ENCODE measurements around the gene SPIN2B.

DNA sequence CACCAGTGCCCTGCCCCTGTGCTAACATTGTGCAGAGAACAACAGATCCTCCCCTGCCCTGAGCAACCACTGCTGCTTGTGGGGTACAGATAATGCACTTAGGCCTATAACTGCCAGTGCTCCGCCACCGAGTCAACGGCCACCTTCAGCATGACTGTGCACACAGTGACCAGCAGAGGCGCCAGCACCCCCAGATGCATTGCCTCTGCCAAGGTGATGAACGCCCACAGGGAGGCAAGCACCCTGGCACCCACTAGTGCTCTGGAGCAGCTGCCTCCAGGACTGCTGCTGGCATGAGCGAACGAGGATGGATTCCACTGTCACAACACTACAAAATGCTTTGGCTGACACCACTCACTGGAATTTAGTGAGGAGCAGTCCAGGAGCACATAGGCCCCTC, 38.2 kb downstream of the SPIN2B start:
- no peak for TF ChIP-seq GABPA (IDR thresholded peaks at IDR 0.05; ENCODE audit: low read depth)
- TF ChIP-seq RXRA (IDR thresholded peaks at IDR 0.05; ENCODE audit: borderline replicate concordance, low read depth): no peak
- TF ChIP-seq, protein P1, sequence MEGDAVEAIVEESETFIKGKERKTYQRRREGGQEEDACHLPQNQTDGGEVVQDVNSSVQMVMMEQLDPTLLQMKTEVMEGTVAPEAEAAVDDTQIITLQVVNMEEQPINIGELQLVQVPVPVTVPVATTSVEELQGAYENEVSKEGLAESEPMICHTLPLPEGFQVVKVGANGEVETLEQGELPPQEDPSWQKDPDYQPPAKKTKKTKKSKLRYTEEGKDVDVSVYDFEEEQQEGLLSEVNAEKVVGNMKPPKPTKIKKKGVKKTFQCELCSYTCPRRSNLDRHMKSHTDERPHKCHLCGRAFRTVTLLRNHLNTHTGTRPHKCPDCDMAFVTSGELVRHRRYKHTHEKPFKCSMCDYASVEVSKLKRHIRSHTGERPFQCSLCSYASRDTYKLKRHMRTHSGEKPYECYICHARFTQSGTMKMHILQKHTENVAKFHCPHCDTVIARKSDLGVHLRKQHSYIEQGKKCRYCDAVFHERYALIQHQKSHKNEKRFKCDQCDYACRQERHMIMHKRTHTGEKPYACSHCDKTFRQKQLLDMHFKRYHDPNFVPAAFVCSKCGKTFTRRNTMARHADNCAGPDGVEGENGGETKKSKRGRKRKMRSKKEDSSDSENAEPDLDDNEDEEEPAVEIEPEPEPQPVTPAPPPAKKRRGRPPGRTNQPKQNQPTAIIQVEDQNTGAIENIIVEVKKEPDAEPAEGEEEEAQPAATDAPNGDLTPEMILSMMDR (IDR thresholded peaks at IDR 0.05): peak; percentile 26
- TF ChIP-seq RFX5 (IDR thresholded peaks at IDR 0.05; ENCODE audit: low read length): no peak
- TF ChIP-seq MXI1 (IDR thresholded peaks at IDR 0.05; ENCODE audit: low read depth, low read length): no peak
- no peak for TF ChIP-seq EZH2phosphoT487 (IDR thresholded peaks at IDR 0.05; ENCODE audit: borderline replicate concordance, low read depth)
- TF ChIP-seq POLR2AphosphoS5 (IDR thresholded peaks at IDR 0.05; ENCODE audit: low read depth, low read length): no peak
- no peak for TF ChIP-seq FOXJ3 (CRISPR knock-in tag; IDR thresholded peaks at IDR 0.05)
- TF ChIP-seq EP300 (IDR thresholded peaks at IDR 0.05; ENCODE audit: borderline replicate concordance in 1 of 2, low read depth in 1 of 2, low read length in 1 of 2): no peak
- TF ChIP-seq, protein P2, sequence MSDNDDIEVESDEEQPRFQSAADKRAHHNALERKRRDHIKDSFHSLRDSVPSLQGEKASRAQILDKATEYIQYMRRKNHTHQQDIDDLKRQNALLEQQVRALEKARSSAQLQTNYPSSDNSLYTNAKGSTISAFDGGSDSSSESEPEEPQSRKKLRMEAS (IDR thresholded peaks at IDR 0.05; ENCODE audit: low read depth): no peak
- TF ChIP-seq, protein P3, sequence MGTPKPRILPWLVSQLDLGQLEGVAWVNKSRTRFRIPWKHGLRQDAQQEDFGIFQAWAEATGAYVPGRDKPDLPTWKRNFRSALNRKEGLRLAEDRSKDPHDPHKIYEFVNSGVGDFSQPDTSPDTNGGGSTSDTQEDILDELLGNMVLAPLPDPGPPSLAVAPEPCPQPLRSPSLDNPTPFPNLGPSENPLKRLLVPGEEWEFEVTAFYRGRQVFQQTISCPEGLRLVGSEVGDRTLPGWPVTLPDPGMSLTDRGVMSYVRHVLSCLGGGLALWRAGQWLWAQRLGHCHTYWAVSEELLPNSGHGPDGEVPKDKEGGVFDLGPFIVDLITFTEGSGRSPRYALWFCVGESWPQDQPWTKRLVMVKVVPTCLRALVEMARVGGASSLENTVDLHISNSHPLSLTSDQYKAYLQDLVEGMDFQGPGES (IDR thresholded peaks at IDR 0.05; ENCODE audit: low read depth, low read length): no peak
